Panc1 (cell line): ENCODE results near the gene ACBD3. TPM values are rescaled to one million over a fixed set of nuclear protein-coding genes. Genes with fewer than 3 reads are reported as not detected.

Experiments
- ATAC-seq: fragments of 200-7000 bp; cut with Tn5 transposase; 2 replicates; pipeline ENCODE4 v1.9.1; 2020; ENCODE audit warnings: mild to moderate bottlenecking, moderate library complexity
- BruUV-seq: library from RNA; stranded (reverse); fragments of 400-500 nt; replicated peaks from 2 replicates; lab custom pipeline; 2021; lab: Mats Ljungman, UMichigan
- CTCF ChIA-PET: fragments of 300-600 bp; sonication (Branson Sonifier 250); formaldehyde crosslinking; loops from one replicate; lab custom pipeline; 2022; ENCODE audit warnings: antibody characterized with exemption; lab: Charles Lee
- POLR2A ChIA-PET: fragments of 300-600 bp; sonication (Branson Sonifier 250); formaldehyde crosslinking; loops from one replicate; lab custom pipeline; 2022; ENCODE audit warnings: antibody characterized with exemption; lab: Charles Lee
- DNase-seq: peaks from one replicate; pipeline ENCODE4 v3.0.0-alpha.2; 2010; ENCODE audit warnings: low read depth, low spot score
- H3K27ac ChIP-seq: 2 replicates; pipeline ENCODE4 v1.5.1; 2011; ENCODE audit warnings: mild to moderate bottlenecking, low read length, inconsistent platforms
- H3K27me3 ChIP-seq: fragments of 200-500 bp; sonication (Bioruptor generic); 2 replicates; pipeline ENCODE4 v1.6.0; 2014; ENCODE audit warnings: low read length, inconsistent platforms; ENCODE audit not compliant: control insufficient read depth, insufficient read depth
- H3K36me3 ChIP-seq: fragments of 200-500 bp; sonication (Bioruptor generic); 2 replicates; pipeline ENCODE4 v1.5.1; 2014; ENCODE audit warnings: inconsistent platforms, mild to moderate bottlenecking, low read length, moderate library complexity; ENCODE audit not compliant: control insufficient read depth, insufficient read depth
- H3K4me1 ChIP-seq: 2 replicates; pipeline ENCODE4 v1.5.1; 2011; ENCODE audit warnings: inconsistent platforms, mild to moderate bottlenecking, low read length, moderate library complexity; ENCODE audit not compliant: control insufficient read depth, insufficient read depth
- H3K4me3 ChIP-seq, 2 experiments: 2 replicates each; pipeline ENCODE4 v1.5.1; 2011 to 2012; ENCODE audit warnings: low read depth in 2 of 2, low read length in 2 of 2, mild to moderate bottlenecking in 2 of 2, inconsistent platforms in 1 of 2, moderate library complexity in 1 of 2
- H3K9me3 ChIP-seq: fragments of 200-500 bp; sonication (Bioruptor generic); 2 replicates; pipeline ENCODE4 v1.5.1; 2014; ENCODE audit warnings: low read depth, mild to moderate bottlenecking, inconsistent platforms, low read length, moderate library complexity; ENCODE audit not compliant: control insufficient read depth, insufficient read depth
- POLR2AphosphoS5 ChIP-seq: IDR thresholded peaks from 2 replicates; pipeline ENCODE4 v1.6.1; 2012; ENCODE audit warnings: mild to moderate bottlenecking, low read depth, low read length, moderate library complexity
- SIN3A ChIP-seq: IDR thresholded peaks from 2 replicates; pipeline ENCODE4 v1.6.1; 2012; ENCODE audit warnings: low read depth, mild to moderate bottlenecking, low read length, moderate library complexity, borderline replicate concordance; ENCODE audit not compliant: insufficient read depth
- TCF7L2 ChIP-seq: IDR thresholded peaks from 2 replicates; pipeline ENCODE4 v1.6.1; 2011; ENCODE audit warnings: mild to moderate bottlenecking, low read depth, low read length, inconsistent platforms
- in situ Hi-C: cut with HindIII; loops from 2 replicates; pipeline ENCODE4 v1.10.0; 2016; ENCODE audit warnings: low sequenced_read_pairs, low pct_unique_long_range_greater_than_20kb
- intact Hi-C: fragments of 100-400 bp; cut with micrococcal nuclease; formaldehyde crosslinking; loops from one replicate; pipeline ENCODE4 v1.10.0; 2022; ENCODE audit not compliant: unreplicated experiment
- total RNA-seq: library from RNA; stranded (reverse); gene quantifications from one replicate; pipeline ENCODE4 v1.2.1, GENCODE V29; 2021; ENCODE audit not compliant: unreplicated experiment
- TF ChIP-seq, protein P1 (sequence below): fragments of 450-650 bp; IDR thresholded peaks from 2 replicates; pipeline ENCODE4 v1.5.1; 2017; ENCODE audit warnings: mild to moderate bottlenecking
- TF ChIP-seq, protein P2 (sequence below), 2 experiments: IDR thresholded peaks; 2 replicates each; pipeline ENCODE4 v1.6.1; 2011 to 2012; ENCODE audit warnings: low read depth in 2 of 2, control low read depth in 1 of 2, low read length in 1 of 2, mild to moderate bottlenecking in 1 of 2, moderate library complexity in 1 of 2; ENCODE audit not compliant: insufficient read depth in 1 of 2

The ACBD3 gene
- total RNA-seq, 1 experiment from 2014 or later, result 31.2 TPM

DNA sequence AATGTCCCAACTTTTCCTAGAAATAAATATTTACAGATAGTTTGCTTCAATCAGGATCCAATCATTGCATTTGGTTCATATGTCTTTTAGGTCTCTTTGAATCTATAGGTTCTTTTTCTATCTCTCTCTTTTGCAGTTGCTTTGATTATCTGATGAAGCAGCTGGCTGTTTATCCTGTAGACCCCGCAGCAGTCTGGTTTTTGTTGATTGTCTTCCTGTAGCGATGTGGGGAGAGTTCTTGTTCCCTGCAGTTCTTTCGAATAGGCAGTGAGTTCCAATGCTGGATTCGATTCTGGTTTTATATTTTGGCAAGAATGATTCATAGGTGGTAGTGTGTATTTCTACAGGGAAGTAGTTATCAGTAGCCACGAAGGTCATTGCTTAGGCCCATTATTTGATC is 29.5 kb upstream of the ACBD3 start:
- ChIA-PET POLR2A (no interaction called here), CTCF (no interaction called here)
- H3K27ac ChIP-seq, result no peak overlapping the region
- H3K27me3 ChIP-seq, result no peaks in the 10 kb centered on the region
- TF ChIP-seq POLR2AphosphoS5, result no peak
- TF ChIP-seq, protein P1, sequence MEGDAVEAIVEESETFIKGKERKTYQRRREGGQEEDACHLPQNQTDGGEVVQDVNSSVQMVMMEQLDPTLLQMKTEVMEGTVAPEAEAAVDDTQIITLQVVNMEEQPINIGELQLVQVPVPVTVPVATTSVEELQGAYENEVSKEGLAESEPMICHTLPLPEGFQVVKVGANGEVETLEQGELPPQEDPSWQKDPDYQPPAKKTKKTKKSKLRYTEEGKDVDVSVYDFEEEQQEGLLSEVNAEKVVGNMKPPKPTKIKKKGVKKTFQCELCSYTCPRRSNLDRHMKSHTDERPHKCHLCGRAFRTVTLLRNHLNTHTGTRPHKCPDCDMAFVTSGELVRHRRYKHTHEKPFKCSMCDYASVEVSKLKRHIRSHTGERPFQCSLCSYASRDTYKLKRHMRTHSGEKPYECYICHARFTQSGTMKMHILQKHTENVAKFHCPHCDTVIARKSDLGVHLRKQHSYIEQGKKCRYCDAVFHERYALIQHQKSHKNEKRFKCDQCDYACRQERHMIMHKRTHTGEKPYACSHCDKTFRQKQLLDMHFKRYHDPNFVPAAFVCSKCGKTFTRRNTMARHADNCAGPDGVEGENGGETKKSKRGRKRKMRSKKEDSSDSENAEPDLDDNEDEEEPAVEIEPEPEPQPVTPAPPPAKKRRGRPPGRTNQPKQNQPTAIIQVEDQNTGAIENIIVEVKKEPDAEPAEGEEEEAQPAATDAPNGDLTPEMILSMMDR, result no peak
- TF ChIP-seq, protein P2, sequence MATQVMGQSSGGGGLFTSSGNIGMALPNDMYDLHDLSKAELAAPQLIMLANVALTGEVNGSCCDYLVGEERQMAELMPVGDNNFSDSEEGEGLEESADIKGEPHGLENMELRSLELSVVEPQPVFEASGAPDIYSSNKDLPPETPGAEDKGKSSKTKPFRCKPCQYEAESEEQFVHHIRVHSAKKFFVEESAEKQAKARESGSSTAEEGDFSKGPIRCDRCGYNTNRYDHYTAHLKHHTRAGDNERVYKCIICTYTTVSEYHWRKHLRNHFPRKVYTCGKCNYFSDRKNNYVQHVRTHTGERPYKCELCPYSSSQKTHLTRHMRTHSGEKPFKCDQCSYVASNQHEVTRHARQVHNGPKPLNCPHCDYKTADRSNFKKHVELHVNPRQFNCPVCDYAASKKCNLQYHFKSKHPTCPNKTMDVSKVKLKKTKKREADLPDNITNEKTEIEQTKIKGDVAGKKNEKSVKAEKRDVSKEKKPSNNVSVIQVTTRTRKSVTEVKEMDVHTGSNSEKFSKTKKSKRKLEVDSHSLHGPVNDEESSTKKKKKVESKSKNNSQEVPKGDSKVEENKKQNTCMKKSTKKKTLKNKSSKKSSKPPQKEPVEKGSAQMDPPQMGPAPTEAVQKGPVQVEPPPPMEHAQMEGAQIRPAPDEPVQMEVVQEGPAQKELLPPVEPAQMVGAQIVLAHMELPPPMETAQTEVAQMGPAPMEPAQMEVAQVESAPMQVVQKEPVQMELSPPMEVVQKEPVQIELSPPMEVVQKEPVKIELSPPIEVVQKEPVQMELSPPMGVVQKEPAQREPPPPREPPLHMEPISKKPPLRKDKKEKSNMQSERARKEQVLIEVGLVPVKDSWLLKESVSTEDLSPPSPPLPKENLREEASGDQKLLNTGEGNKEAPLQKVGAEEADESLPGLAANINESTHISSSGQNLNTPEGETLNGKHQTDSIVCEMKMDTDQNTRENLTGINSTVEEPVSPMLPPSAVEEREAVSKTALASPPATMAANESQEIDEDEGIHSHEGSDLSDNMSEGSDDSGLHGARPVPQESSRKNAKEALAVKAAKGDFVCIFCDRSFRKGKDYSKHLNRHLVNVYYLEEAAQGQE (IDR thresholded peaks at IDR 0.05; ENCODE audit: insufficient read depth in 1 of 2, low read depth in 2 of 2, low read length in 1 of 2), result no peak
- TF ChIP-seq SIN3A, result no peak
- TF ChIP-seq TCF7L2, result no peak
- no peak overlapping the region for H3K4me3 ChIP-seq
- in situ Hi-C loops, result no loop called here
- ATAC-seq, result no peak
- H3K4me1 ChIP-seq, result no peaks in the 10 kb centered on the region
- intact Hi-C loops, result no loop called here
- DNase-seq, result no peak
- no peaks in the 10 kb centered on the region for H3K9me3 ChIP-seq
- H3K36me3 ChIP-seq, result no peaks in the 10 kb centered on the region
- BruUV-seq, result no TSS peak

DNA sequence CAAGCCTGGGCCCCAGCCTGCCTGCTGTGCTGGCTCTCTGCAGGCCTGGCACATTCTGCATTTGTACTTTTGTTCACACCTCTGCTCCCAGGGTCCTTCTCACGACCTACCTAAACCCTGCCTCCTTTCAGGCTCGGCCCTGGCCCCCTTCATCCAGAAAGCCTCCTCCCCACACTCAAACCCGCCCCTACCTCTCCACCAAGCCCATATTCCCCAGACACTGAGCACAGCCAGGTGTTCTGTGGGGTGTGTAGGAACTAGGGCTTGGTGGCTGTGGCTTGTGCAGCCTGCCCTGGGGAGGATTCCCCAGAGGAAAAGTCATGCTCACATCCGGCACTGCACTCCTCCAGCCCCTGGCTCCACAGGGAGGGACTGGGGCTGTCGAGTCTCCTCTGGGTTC is 28.7 kb upstream of the ACBD3 start:
- intact Hi-C loops (no loop called here), in situ Hi-C loops (no loop called here)
- CTCF ChIA-PET, result no interaction called here
- BruUV-seq, result no TSS peak
- Histone ChIP-seq H3K4me1 (no peaks in the 10 kb centered on the region), H3K27me3 (no peaks in the 10 kb centered on the region), H3K36me3 (no peaks in the 10 kb centered on the region), H3K9me3 (no peaks in the 10 kb centered on the region), H3K27ac (no peak overlapping the region), H3K4me3 (no peak overlapping the region)
- no peak for TF ChIP-seq TCF7L2
- DNase-seq, result no peak
- POLR2A ChIA-PET, result no interaction called here
- ATAC-seq, result peak; percentile 58

DNA sequence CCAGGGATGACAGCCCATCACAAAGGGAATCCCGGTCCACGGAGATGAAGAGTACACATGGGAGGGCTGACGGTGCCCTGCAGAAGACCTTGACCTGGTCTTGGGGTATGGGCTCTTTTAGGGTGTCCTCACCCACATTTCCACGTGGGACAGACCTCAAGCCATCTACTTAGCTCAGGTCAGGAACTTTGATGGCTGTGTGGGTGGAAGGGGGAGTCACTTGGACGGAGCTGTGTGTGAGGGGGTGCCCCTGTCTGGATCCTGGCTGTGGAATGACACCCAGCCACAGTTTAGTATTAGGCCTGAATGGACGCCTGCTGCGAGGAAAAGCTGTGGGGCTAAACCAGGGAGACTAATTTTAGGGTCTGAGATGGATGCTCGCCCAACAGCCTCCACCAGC is 26.0 kb upstream of the ACBD3 start:
- intact Hi-C loops, result no loop called here

More for the DNA sequence above, 26.0 kb upstream of the ACBD3 start:
- H3K27ac ChIP-seq, result no peak overlapping the region
- in situ Hi-C loops, result no loop called here
- POLR2A ChIA-PET, result no interaction called here
- no peaks in the 10 kb centered on the region for H3K27me3 ChIP-seq
- H3K4me3 ChIP-seq, result no peak overlapping the region
- ATAC-seq, result no peak
- CTCF ChIA-PET, result no interaction called here
- no peak for DNase-seq
- H3K9me3 ChIP-seq, result no peaks in the 10 kb centered on the region
- no peaks in the 10 kb centered on the region for H3K36me3 ChIP-seq
- no peaks in the 10 kb centered on the region for H3K4me1 ChIP-seq
- no peak for TF ChIP-seq POLR2AphosphoS5
- no peak for TF ChIP-seq SIN3A
- TF ChIP-seq TCF7L2, result no peak
- TF ChIP-seq, protein P2 (IDR thresholded peaks at IDR 0.05; ENCODE audit: insufficient read depth in 1 of 2, low read depth in 2 of 2, low read length in 1 of 2), result no peak
- TF ChIP-seq, protein P1, result no peak
- BruUV-seq, result no TSS peak
